Measurements from ENCODE around the gene KCNIP3. TPM values are rescaled to one million over a fixed set of nuclear protein-coding genes. Genes with fewer than 3 reads are reported as not detected.
"Not testable (repeated sequence)": the region's sequence is repeated elsewhere in the genome, so short reads cannot be mapped to it uniquely, and the experiment has no call there.

KCNIP3 gene
- total RNA-seq, 2 experiments from 2014 or later = not detected

DNA sequence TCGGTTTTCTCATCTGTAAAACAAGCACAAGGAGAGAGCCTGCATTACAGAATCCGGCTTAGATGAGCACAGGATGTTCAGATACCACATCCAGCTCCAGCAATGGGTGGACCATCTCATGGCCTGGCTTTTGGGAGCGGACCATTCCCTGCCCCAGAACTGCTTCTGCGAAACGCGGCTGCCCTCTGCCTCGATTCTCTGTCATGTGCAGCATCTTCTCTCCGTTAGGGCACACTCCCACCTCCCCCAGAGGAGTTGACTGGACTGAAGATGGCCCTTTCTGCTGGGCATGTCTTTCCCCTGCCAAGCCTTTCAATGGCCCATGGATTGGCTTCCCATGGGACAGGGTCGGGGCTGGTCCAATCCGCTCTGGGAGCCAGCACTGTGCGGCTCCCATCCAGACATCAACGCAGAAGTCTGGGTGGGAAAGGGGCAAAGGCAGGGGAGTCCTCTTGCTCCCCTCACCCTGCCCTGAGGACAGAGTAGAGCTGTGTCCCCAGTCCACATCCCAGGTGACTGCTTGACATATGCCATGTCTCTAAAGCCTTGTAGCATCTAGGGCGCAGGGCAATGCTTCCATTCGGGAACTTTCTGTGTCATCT lies 91.0 kb downstream of the KCNIP3 start:
- H3K9me3 Mint-ChIP-seq = no peaks in the 10 kb centered on the region
- DNase-seq = no peak
- no peak overlapping the region for H3K27ac Mint-ChIP-seq
- CTCF ChIA-PET = interaction anchor here (0.6 to 1.5 kb wide), 5 partner anchors 9 to 373 kb away, joined by 3 to 8 read pairs (median 3); no protein-coding TSS in a partner anchor
- H3K4me1 Mint-ChIP-seq = no peaks in the 10 kb centered on the region
- no peaks in the 10 kb centered on the region for H3K27me3 Mint-ChIP-seq
- H3K36me3 Mint-ChIP-seq (ENCODE audit: low read depth) = no peaks in the 10 kb centered on the region
- no peak overlapping the region for H3K4me3 Mint-ChIP-seq
- POLR2A ChIA-PET = no interaction called here

- ChIA-PET CTCF (interaction anchor here (0.6 to 1.5 kb wide), 13 partner anchors 8 to 373 kb away, joined by 3 to 29 read pairs (median 3); partner anchors contain the start of genes FAHD2A and ZNF514), POLR2A (interaction anchor here (1.3 kb wide), 1 partner anchor 14 kb away, joined by 10 read pairs; the partner anchor contains the start of gene FAHD2A)
- no peak for DNase-seq
- Mint-ChIP-seq H3K27me3 (no peaks in the 10 kb centered on the region), H3K4me3 (no peak overlapping the region), H3K4me1 (no peaks in the 10 kb centered on the region), H3K27ac (no peak overlapping the region), H3K36me3 (ENCODE audit: low read depth) (no peaks in the 10 kb centered on the region), H3K9me3 (no peaks in the 10 kb centered on the region)
Measured at GRCh38 chr2:95388856-95389244, 91.7 kb downstream of the KCNIP3 start.

DNA sequence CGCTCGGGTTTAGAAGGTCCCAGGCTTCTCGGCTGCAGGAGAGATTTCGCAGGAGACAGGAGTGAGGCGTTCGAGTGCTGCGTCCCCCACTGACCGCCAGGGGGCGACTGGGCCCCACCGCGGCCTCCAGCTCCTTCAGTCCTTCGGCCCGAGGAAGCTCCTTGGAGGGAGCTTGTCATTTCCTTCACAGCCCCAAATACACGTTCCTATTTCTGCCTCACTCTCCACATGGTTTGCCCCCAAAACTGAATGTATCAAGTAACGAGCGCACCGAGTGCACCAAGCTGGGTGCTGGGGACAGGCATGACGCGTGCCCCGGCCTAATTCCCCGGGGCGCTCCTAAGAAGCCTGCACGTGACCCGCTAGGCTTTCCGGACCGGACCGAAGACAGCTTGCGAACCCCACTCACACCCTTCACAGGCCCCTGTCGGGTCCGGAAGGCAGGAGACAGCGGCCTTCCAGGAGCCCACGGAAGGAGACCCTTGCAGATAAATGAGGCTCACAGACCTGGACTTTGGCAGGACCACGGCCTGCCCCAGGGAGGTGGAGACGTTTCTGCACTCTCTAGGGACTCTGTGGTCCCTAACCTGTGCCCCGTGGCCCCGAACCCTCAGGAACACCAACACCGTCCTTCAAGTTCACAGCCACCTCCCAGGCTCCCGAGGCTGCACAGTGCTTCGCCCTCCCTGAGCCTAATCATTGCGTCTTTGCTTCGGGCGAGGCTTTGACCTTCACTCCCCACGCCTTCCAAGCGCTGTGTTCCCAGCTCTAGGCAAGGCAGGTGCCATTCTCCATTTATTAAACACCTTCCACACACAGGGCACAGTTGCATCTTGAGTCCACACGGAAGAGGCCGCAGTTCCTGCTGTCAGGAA lies 92.3 kb downstream of the KCNIP3 start:
- ChIA-PET POLR2A (interaction anchor here (1.3 kb wide), 1 partner anchor 13 kb away, joined by 10 read pairs; the partner anchor contains the start of gene FAHD2A), CTCF (interaction anchor here (0.6 to 1.5 kb wide), 13 partner anchors 9 to 374 kb away, joined by 3 to 29 read pairs (median 3); partner anchors contain the start of genes FAHD2A and ZNF514)
- no peaks in the 10 kb centered on the region for H3K27me3 Mint-ChIP-seq
- no peaks in the 10 kb centered on the region for H3K36me3 Mint-ChIP-seq (ENCODE audit: low read depth)
- no peak overlapping the region for H3K27ac Mint-ChIP-seq
- no peaks in the 10 kb centered on the region for H3K9me3 Mint-ChIP-seq
- no peak overlapping the region for H3K4me3 Mint-ChIP-seq
- H3K4me1 Mint-ChIP-seq = no peaks in the 10 kb centered on the region
- DNase-seq = peak; percentile 58

DNA sequence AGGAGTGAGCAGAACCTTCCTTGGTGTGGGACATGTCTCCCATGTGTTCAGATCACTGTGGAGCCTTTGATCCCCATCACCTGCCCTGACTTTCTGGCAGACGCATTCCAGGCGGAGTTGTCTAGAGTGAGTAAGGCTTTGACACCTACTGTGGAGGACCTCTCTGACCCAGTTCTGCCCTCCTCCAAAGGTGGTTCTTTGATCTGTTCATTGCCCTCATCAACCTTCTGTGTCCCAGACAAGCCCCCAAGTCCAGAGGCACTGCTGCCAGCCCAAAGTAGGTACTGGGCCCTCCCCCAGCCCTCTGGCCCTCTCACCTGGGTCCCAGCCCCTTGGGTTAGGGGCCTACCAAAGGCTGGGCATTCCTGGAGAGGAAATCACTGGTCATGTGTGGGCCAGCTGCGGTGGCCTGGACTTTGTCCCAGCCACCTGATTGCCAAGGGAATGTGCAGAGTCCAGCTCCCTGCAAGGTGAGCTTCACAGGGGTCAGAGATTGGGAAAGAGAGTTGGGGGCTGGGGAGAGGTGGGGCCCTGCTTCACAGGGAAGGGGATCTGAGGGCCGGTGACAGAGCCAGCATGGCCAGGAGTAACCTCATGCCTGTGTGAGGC lies 93.2 kb downstream of the KCNIP3 start:
- no peak overlapping the region for H3K4me3 Mint-ChIP-seq
- no peak for DNase-seq
- no peaks in the 10 kb centered on the region for H3K27me3 Mint-ChIP-seq
- CTCF ChIA-PET = no interaction called here
- H3K9me3 Mint-ChIP-seq = no peaks in the 10 kb centered on the region
- H3K27ac Mint-ChIP-seq = no peak overlapping the region
- POLR2A ChIA-PET = no interaction called here
- no peaks in the 10 kb centered on the region for H3K36me3 Mint-ChIP-seq (ENCODE audit: low read depth)
- no peaks in the 10 kb centered on the region for H3K4me1 Mint-ChIP-seq

DNA sequence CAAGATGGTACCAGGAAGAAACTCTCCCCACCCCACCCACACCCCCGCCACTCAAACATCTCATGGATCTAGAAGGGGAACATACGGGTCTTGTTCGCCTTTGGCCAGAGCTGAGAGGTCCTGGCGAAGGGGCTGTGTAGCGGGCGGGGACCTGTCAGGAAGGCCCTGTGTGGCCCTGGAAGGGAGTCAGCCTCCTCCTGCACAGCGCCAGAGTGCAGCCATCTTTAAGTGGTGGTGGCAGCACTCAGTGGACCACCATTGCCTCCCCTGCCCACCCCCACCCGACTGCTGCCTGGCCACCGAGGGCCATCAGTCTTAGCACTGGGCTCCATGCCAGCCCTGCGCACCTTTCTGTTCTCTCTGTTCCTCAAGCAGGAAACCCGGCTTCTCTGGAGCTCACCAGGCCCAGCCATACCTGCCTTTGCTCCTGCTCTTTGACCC lies 93.8 kb downstream of the KCNIP3 start:
- Mint-ChIP-seq H3K9me3 (no peaks in the 10 kb centered on the region), H3K27me3 (no peaks in the 10 kb centered on the region), H3K36me3 (ENCODE audit: low read depth) (no peaks in the 10 kb centered on the region), H3K4me1 (no peaks in the 10 kb centered on the region), H3K27ac (no peak overlapping the region), H3K4me3 (no peak overlapping the region)
- DNase-seq = no peak
- ChIA-PET POLR2A (no interaction called here), CTCF (no interaction called here)

GRCh38 chr2:95391641-95392310 lies 94.6 kb downstream of the KCNIP3 start:
- ChIA-PET POLR2A (no interaction called here), CTCF (no interaction called here)
- H3K36me3 Mint-ChIP-seq (ENCODE audit: low read depth) = no peaks in the 10 kb centered on the region
- no peaks in the 10 kb centered on the region for H3K27me3 Mint-ChIP-seq
- H3K4me1 Mint-ChIP-seq = no peaks in the 10 kb centered on the region
- H3K27ac Mint-ChIP-seq = no peak overlapping the region
- H3K4me3 Mint-ChIP-seq = no peak overlapping the region
- DNase-seq = no peak
- H3K9me3 Mint-ChIP-seq = no peaks in the 10 kb centered on the region

- Mint-ChIP-seq H3K27ac (no peak overlapping the region), H3K27me3 (no peaks in the 10 kb centered on the region), H3K4me3 (no peak overlapping the region), H3K9me3 (no peaks in the 10 kb centered on the region), H3K4me1 (no peaks in the 10 kb centered on the region), H3K36me3 (ENCODE audit: low read depth) (no peaks in the 10 kb centered on the region)
- POLR2A ChIA-PET = no interaction called here
- DNase-seq = no peak
- CTCF ChIA-PET = interaction anchor here (1.1 kb wide), 1 partner anchor 47 kb away, joined by 3 read pairs; no protein-coding TSS in a partner anchor
Measured at GRCh38 chr2:95392320-95392719, 95.2 kb downstream of the KCNIP3 start.

DNA sequence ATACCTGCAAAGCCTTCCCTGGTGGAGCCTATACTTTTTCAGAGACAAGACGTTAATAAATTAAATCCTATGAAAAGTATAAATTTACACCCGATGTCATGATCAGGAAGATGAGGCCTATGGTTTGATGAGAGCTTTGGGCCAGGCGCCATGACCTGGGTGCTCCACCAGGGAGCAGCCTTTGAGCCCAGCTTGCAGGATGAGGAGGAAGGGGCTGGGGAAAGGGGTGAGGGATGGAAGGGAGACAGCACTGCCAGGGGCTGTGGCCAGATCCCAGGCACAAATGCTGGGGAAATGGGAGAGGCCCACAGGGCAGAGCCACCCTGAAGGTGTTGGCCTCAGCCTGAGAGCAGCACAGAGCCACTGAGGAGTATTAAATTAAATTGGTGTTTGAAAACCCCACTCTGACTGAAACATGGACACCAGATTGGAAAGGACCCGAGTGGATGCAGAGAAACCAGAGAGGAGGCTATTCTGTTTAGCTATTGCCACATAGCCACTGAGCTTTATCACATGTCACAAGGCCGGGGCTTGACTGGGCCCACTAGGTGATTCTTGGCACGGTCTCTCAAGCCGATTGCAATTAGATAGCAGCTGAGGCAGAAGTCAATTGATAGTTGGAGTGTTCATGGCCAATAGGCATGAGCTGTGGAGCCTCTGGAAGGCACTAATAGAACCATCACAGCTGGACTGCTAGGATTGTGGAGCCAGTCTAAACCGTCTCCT lies 95.7 kb downstream of the KCNIP3 start:
- Mint-ChIP-seq H3K4me1 (no peaks in the 10 kb centered on the region), H3K27me3 (no peaks in the 10 kb centered on the region), H3K4me3 (no peak overlapping the region), H3K27ac (no peak overlapping the region), H3K36me3 (ENCODE audit: low read depth) (no peaks in the 10 kb centered on the region), H3K9me3 (no peaks in the 10 kb centered on the region)
- ChIA-PET POLR2A (interaction anchor here (1.0 kb wide), 1 partner anchor 9 kb away, joined by 3 read pairs; no protein-coding TSS in a partner anchor), CTCF (interaction anchor here (1.1 to 1.8 kb wide), 3 partner anchors 9 to 47 kb away, joined by 3 to 5 read pairs (median 3); partner anchors contain the start of gene FAHD2A)
- no peak for DNase-seq

GRCh38 chr2:95393901-95394300 lies 96.8 kb downstream of the KCNIP3 start:
- CTCF ChIA-PET = interaction anchor here (1.3 to 1.8 kb wide), 2 partner anchors 8 to 9 kb away, joined by 3 to 5 read pairs; partner anchors contain the start of gene FAHD2A
- Mint-ChIP-seq H3K4me1 (no peaks in the 10 kb centered on the region), H3K27me3 (no peaks in the 10 kb centered on the region), H3K9me3 (no peaks in the 10 kb centered on the region), H3K27ac (no peak overlapping the region), H3K4me3 (no peak overlapping the region), H3K36me3 (ENCODE audit: low read depth) (no peaks in the 10 kb centered on the region)
- DNase-seq = no peak
- POLR2A ChIA-PET = interaction anchor here (1.0 kb wide), 1 partner anchor 8 kb away, joined by 3 read pairs; no protein-coding TSS in a partner anchor

DNA sequence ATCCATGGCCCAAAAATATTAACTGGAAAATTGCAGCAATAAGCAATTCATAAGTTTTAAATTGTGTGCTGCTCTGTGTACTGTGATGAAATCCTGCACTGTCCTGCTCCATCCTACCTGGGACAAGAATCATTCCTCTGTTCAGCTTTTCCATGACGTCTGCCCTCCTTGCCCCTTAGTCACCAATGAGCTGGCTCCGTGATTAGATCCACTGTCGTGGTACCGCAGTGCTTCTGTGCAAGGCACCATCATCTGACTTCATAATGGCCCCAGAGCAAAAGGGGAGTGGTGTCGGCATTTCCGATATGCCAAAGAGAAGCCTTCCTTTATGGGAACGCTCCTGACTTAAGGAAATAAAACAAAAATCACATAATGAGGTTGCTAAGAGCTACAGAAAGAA lies 101.9 kb downstream of the KCNIP3 start:
- H3K27ac Mint-ChIP-seq = no peak overlapping the region
- ChIA-PET POLR2A (no interaction called here), CTCF (interaction anchor here (0.6 to 1.3 kb wide), 2 partner anchors 10 to 441 kb away, joined by 3 to 4 read pairs; no protein-coding TSS in a partner anchor)
- DNase-seq = no peak
- H3K4me3 Mint-ChIP-seq = no peak overlapping the region
- H3K27me3 Mint-ChIP-seq = no peaks in the 10 kb centered on the region
- peaks cover 22% of the 10 kb centered on the region for H3K4me1 Mint-ChIP-seq
- H3K36me3 Mint-ChIP-seq (ENCODE audit: low read depth) = peaks cover 4% of the 10 kb centered on the region
- H3K9me3 Mint-ChIP-seq = no peaks in the 10 kb centered on the region

DNA sequence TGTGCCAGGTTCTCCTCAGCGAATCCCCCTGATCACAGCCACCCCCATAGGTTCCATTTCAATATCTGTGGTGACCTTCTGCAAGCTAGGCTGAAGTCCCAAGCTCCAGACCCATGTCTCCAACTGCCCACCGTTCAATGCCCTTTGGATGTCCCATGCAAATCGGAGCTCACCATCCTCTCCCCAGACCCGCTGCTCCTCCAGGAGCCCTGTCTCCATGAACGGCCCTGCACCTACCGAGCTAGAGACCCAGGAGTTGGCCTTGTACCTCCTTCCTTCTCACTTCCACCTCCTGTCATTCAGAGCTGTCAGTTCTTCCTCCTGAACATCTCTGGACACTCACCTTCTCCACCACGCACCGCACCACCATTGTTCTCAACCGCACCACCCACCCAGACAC lies 104.3 kb downstream of the KCNIP3 start:
- H3K9me3 Mint-ChIP-seq = no peaks in the 10 kb centered on the region
- H3K4me3 Mint-ChIP-seq = peak overlapping the region; percentile 99
- H3K27me3 Mint-ChIP-seq = no peaks in the 10 kb centered on the region
- ChIA-PET CTCF (interaction anchor here (0.6 to 3.4 kb wide), 4 partner anchors 8 to 34 kb away, joined by 3 to 29 read pairs (median 3); no protein-coding TSS in a partner anchor), POLR2A (interaction anchor here (0.9 to 2.8 kb wide), 2 partner anchors 8 to 12 kb away, joined by 3 to 10 read pairs; no protein-coding TSS in a partner anchor)
- H3K36me3 Mint-ChIP-seq (ENCODE audit: low read depth) = peaks cover 4% of the 10 kb centered on the region
- peaks cover 23% of the 10 kb centered on the region for H3K4me1 Mint-ChIP-seq
- no peak for DNase-seq
- H3K27ac Mint-ChIP-seq = no peak overlapping the region

GRCh38 chr2:95402004-95402369 lies 104.8 kb downstream of the KCNIP3 start:
- not testable (repeated sequence) for H3K27me3 Mint-ChIP-seq; H3K36me3 Mint-ChIP-seq (ENCODE audit: low read depth); H3K9me3 Mint-ChIP-seq; DNase-seq
- POLR2A ChIA-PET = interaction anchor here (0.9 to 2.8 kb wide), 3 partner anchors 9 to 237 kb away, joined by 3 to 10 read pairs (median 3); partner anchors contain the start of gene ZNF2
- peak overlapping the region; percentile 89 for H3K27ac Mint-ChIP-seq
- CTCF ChIA-PET = interaction anchor here (0.6 to 3.4 kb wide), 6 partner anchors 9 to 242 kb away, joined by 3 to 29 read pairs (median 3); no protein-coding TSS in a partner anchor
- H3K4me3 Mint-ChIP-seq = peak overlapping the region; percentile 99
- peaks cover 23% of the 10 kb centered on the region for H3K4me1 Mint-ChIP-seq

Data from activated CD4-positive, alpha-beta memory T cell treated with anti-CD3 and anti-CD28 coated beads, Interleukin-2, amount 10 ng/mL, durations not matched to agents 7 days and 5 days (primary cell).